T47D (cell line): Measurements from ENCODE around the gene MAST3.
A peak's percentile ranks its signal among the peaks of the same experiment; 100 is the strongest.

Source experiments
- DNase-seq, 2 experiments: peaks; one replicate each; pipeline versions ENCODE4 v3.0.0 to v3.0.0-alpha.2; 2011 to 2012; ENCODE audit warnings: low read depth in 1 of 2, low spot score in 1 of 2
- JUND ChIP-seq: IDR thresholded peaks from 2 replicates; pipeline ENCODE4 v1.6.1; 2012; ENCODE audit warnings: low read depth
- in situ Hi-C: cut with HindIII; loops from 2 replicates; pipeline ENCODE4 v1.10.0; 2016; ENCODE audit warnings: low sequenced_read_pairs, low pct_unique_long_range_greater_than_20kb

MAST3 gene

DNA sequence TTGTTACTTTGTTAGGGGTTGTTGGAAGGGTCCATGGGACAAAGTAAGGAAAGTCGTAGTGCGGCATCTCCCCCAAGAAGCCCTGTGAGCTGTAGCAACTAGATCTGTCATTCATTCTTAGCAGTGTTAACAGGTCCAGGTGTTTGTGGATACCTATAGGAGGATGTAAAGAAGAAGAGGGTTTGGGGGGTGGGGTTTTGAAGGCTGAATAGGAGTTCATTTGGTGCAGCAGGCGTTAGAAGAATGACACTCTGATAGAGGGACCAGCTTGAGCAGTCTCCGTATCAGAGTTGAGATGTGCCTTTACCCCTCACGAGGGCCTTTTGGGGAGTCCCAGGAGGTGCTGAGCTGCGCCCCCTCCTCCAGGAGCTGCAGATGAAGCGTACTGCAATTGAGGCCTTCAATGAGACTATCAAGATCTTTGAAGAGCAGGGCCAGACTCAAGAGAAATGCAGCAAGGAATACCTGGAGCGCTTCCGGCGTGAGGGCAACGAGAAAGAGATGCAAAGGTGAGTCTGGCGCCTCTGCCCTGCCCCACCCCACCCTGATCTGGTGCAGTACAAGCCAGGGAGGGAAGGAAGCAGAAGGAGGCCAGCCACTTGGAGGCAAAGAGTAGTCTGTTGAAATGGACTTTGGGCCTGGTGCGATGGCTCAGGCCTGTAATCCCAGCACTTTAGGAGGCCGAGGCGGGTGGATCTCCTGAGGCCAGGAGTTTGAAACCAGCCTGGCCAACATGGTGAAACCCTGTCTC lies 68.4 kb downstream of the MAST3 start:
- DNase-seq = no peak
- in situ Hi-C loops = no loop called here
- TF ChIP-seq JUND = no peak

DNA sequence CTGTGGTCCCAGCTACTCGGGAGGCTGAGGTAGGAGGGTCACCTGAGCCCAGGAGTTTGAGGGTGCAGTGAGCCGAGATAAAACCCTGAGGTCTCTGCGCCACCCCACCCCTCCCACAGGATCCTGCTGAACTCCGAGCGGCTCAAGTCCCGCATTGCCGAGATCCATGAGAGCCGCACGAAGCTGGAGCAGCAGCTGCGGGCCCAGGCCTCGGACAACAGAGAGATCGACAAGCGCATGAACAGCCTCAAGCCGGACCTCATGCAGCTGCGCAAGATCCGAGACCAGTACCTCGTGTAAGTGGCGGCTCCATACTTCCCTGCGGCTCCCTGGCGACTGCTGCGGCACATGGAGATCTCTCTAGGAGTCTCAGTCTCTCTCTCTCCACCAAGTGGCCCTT lies 69.4 kb downstream of the MAST3 start:
- DNase-seq = no peak
- TF ChIP-seq JUND = no peak
- in situ Hi-C loops = no loop called here

DNA sequence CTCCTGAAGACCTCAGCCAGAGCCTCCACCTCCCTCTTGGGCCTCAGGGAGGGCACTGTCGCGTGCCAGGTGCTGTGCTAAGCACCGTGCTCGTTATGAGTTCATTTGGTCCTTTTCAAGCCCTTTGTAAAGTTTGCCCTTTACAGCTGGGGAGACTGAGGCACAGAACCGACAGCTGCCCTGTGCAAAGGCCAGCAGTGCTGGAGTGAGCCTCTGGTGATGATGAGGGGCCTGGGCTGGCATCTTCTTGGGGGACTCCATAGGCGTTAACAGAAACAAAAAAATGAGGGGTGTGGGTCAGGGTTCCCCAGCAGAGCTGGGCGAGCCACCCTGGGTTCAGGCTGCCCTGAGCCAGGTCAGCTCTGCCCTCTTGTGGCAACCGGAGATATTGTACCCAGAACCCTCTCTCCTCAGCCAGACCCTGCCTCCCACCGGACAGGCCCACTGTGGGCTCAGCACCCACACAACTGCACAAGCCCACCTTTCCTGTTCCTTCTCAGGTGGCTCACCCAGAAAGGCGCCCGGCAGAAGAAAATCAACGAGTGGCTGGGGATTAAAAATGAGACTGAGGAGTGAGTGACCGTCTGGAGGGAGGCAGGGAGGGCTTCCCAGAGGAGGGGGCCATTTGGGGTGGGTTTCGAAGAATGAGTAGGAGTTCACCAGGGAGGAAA lies 70.5 kb downstream of the MAST3 start:
- TF ChIP-seq JUND = no peak
- in situ Hi-C loops = no loop called here
- DNase-seq = peak; percentile 32 to 87

DNA sequence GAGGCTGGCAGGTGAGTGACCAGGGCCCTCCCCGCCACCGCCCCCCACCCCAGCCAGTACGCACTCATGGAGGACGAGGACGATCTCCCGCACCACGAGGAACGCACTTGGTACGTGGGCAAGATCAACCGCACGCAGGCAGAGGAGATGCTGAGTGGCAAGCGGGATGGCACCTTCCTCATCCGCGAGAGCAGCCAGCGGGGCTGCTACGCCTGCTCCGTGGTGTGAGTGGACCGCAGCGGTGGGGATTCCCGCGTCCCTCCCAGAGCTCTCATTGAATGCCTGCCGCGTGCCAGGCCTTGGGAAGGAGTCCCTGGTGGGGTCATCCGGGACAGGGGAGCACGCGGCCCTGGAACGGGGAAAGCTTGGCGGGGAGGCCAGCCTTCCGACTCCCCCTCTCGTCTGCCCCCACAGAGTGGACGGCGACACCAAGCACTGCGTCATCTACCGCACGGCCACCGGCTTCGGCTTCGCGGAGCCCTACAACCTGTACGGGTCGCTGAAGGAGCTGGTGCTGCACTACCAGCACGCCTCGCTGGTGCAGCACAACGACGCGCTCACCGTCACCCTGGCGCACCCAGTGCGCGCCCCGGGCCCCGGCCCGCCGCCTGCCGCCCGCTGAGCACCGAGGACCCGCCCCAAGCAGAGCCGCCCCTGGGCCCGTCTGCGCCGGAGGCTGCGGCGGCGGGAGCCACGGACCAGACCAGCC lies 71.2 kb downstream of the MAST3 start:
- in situ Hi-C loops = no loop called here
- TF ChIP-seq JUND = no peak
- no peak for DNase-seq

DNA sequence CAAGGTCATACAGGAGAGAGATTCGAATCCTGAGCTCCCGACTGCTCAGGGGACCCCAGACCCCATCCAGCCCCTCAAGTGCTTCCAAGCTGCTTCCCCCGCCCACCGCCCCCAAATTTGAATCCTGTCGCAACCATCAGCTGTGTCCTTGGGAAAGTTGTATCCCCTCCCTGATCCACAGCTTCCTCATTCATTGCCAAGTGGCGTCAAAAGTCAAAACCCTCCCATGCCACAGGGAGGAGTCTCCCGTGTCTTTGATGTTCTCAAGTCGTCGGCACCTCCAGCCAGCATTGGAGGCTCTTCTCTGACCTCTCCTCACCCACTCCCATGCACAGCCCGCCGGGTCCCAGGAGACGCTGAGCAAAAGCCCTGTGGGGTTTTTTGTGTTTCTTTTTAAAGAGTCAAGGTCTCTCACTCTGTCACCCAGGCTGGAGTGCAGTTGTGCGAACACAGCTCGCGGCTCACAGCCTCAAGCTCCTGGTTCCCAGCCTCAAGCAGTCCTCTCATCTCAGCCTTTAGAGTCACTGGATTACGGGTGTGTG lies 73.2 kb downstream of the MAST3 start:
- in situ Hi-C loops = no loop called here
- TF ChIP-seq JUND = no peak

DNA sequence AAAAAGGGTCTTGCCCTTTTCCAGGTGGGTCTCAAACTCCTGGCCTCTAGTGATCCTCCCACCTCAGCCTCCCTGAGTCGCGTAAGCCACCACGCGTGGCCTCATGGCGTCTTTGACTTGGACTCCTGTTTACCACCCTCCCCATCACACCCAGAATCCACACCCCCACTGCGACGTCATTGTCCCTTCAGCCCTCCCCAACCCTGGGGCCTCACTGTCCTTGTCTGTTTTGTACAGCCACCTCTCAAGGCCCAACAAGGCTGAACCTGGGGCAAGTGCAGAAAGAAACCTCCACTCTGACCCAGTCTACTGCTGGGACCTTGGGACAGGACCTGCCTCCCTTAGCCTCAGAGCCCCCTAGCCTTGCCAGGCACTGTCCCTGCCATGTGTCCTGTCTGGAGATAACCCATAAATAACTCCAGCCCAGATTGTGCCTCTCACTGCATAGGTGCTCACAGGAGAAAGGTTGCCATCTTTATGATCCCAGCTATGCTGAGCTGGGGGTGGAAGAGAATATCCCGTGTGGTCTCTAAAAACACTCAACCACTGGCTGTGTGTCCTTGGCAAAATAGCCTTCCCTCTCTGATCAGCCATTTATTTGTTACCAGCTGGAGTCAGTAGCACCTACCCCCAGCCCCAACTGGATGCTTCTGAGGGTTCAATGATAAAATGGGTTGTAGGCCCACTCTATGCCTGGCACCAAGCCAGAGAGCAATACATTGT lies 74.2 kb downstream of the MAST3 start:
- in situ Hi-C loops = no loop called here
- TF ChIP-seq JUND = no peak
- no peak for DNase-seq

More for the DNA sequence above, 73.2 kb downstream of the MAST3 start:
- DNase-seq = no peak

DNA sequence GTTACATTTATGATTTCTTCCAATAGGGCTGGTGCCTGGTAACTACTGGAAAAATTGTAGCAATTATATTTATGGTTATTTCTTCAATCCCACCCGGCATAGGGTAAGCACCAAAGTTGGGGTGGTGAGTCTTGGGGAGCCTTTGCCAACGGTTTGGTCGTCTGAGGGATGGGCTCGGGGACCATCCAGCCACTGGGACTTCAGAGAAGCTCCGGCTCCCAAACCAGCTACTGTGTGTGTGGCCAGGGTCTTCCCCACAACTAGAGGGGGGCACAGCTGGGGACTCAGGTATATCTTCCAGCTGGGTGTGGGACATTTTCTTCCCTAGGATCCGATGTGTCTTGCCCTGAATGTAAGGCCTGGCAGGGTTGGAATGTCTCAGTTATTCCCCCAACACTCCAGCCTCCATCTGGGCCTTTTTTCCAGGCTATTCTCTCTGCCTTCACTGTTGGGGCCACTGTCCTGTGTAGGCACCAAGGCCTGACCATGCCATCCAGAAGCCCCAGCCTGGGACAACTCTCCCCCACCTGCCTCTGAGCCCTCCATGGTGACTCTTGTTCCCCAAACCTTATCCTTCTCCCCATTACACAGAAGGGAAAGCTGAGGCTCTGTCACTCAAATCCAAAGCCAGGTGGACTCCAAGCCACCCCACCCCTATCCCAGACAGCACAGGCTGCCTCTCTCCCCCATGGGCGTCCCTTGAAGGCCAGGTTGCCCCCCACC lies 74.9 kb downstream of the MAST3 start:
- no peak for TF ChIP-seq JUND
- DNase-seq = no peak
- in situ Hi-C loops = no loop called here

DNA sequence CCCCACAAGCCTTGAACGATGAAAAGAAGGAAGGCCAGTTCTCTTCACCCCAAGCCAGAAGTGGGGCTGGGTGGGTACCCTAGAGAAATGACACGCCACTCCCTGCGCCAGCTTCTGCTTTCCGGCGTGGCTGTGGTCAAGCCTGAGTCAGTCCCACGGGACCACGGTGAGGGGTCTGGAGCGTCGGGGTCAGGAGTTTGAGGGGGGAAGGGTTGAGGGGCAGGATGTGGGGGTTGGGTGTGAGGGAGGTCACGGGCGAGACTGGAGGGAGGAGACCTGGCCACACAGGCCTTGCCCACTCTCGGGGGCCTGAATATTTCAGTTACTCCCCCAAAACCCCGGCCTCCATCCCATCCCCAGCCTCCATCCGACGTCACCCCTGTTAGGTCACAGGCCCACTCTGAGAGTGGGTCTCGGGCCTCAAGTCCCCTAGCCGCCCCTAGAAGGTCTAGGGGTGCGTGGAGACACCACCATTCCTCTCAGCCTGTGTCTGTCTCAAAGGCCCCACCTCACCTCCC lies 75.5 kb downstream of the MAST3 start:
- in situ Hi-C loops = no loop called here
- DNase-seq = no peak
- TF ChIP-seq JUND = no peak

DNA sequence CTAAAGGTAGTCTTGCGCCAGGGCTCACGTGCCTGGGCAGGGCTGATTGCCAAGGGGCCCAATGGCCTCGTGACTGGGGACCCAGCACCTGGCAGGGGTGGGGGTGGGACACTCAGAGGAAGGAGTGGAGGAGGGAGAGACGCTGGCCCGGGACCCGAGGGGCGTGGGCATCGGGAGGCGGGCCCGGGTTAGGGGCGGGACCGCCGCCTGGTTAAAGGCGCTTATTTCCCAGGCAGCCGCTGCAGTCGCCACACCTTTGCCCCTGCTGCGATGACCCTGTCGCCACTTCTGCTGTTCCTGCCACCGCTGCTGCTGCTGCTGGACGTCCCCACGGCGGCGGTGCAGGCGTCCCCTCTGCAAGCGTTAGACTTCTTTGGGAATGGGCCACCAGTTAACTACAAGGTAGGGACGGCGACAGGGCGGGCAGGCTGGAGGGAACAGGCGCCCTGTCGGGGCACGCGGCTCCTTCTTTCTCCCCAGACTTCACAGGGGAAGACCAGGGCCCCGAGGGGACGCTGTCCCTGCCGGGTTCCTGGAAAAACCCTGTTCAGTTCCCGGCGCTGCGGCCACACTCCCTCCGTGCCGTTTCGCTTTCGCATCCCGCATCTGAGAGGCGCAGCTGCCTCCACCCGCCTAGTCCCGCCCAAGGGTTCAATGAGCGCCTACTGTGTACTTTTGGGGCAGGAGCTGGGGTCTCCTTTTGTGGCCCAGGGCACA lies 76.2 kb downstream of the MAST3 start, which contains the start of gene IFI30:
IFI30 (plus strand) TSS at position 242 of the 717 bp plus-strand sequence; CDS start at position 271, 29 bp downstream.
- DNase-seq = peak; percentile 49 to 76
- in situ Hi-C loops = no loop called here
- TF ChIP-seq JUND = no peak

DNA sequence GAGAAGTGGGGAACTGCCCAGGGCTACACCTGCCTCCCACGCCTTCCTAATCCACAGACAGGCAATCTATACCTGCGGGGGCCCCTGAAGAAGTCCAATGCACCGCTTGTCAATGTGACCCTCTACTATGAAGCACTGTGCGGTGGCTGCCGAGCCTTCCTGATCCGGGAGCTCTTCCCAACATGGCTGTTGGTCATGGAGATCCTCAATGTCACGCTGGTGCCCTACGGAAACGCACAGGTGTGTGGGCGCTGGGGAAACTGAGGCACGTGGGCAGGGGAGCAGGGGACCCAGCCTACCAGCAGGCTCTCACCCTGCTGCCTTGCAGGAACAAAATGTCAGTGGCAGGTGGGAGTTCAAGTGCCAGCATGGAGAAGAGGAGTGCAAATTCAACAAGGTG lies 77.4 kb downstream of the MAST3 start:
- DNase-seq = no peak
- no peak for TF ChIP-seq JUND
- in situ Hi-C loops = no loop called here
